ENCODE measurements around the gene TCERG1.

Gene TCERG1

GRCh38 chr5:146446861-146447733 is at the start of gene TCERG1:
TCERG1 (plus strand) TSS chr5:146447333; CDS start chr5:146447350, 17 bp downstream.
- peak; percentile 100 for DNase-seq

GRCh38 chr5:146398826-146399225 is 48.3 kb upstream of the TCERG1 start:
- DNase-seq: no peak

GRCh38 chr5:146399481-146399880 is 47.7 kb upstream of the TCERG1 start:
- DNase-seq: peak; percentile 52

- DNase-seq: no peak
Observed at GRCh38 chr5:146400201-146400600, 46.9 kb upstream of the TCERG1 start.

GRCh38 chr5:146401021-146401420 is 46.1 kb upstream of the TCERG1 start:
- DNase-seq: no peak

- DNase-seq: no peak
Observed at GRCh38 chr5:146402949-146403348, 44.2 kb upstream of the TCERG1 start.

- DNase-seq: no peak
Observed at GRCh38 chr5:146409054-146409671, 38.0 kb upstream of the TCERG1 start.

GRCh38 chr5:146410272-146410671 is 36.9 kb upstream of the TCERG1 start:
- no peak for DNase-seq

- DNase-seq: no peak
Observed at GRCh38 chr5:146419696-146420095, 27.4 kb upstream of the TCERG1 start.

- DNase-seq: no peak
Observed at GRCh38 chr5:146425023-146425422, 22.1 kb upstream of the TCERG1 start.

GRCh38 chr5:146426305-146426704 is 20.8 kb upstream of the TCERG1 start:
- no peak for DNase-seq

GRCh38 chr5:146426853-146427618 is 20.1 kb upstream of the TCERG1 start:
- DNase-seq: no peak

GRCh38 chr5:146427619-146427997 is 19.5 kb upstream of the TCERG1 start:
- DNase-seq: no peak

GRCh38 chr5:146428658-146429057 is 18.5 kb upstream of the TCERG1 start:
- DNase-seq: no peak

- no peak for DNase-seq
Observed at GRCh38 chr5:146440353-146440752, 6.8 kb upstream of the TCERG1 start.

- no peak for DNase-seq
Observed at GRCh38 chr5:146440870-146441495, 6.2 kb upstream of the TCERG1 start.

GRCh38 chr5:146441896-146442295 is 5.2 kb upstream of the TCERG1 start:
- DNase-seq: no peak

GRCh38 chr5:146447734-146448380 is 724 bp downstream of the TCERG1 start:
- peak; percentile 51 for DNase-seq

- no peak for DNase-seq
Observed at GRCh38 chr5:146448783-146449519, 1.8 kb downstream of the TCERG1 start.

- DNase-seq: no peak
Observed at GRCh38 chr5:146450002-146450401, 2.9 kb downstream of the TCERG1 start.

- no peak for DNase-seq
Observed at GRCh38 chr5:146451411-146451810, 4.3 kb downstream of the TCERG1 start.

- DNase-seq: no peak
Observed at GRCh38 chr5:146457431-146457830, 10.3 kb downstream of the TCERG1 start.

Measured in GF-D8 (cell line).